GM10248 (cell line): Measurements from ENCODE around the gene WAS.

Experiments used
- CTCF ChIA-PET: fragments of 300-600 bp; sonication (Branson Sonifier 250); formaldehyde crosslinking; extraction: SDS; loops from one replicate; lab custom pipeline; 2021; ENCODE audit warnings: antibody characterized with exemption; lab: Yijun Ruan, JAX
- POLR2A ChIA-PET: fragments of 350-650 bp; sonication (Branson Sonifier 250); formaldehyde crosslinking; extraction: SDS; loops from one replicate; lab custom pipeline; 2020; ENCODE audit warnings: antibody characterized with exemption; lab: Yijun Ruan, JAX
- DNase-seq: peaks from one replicate; pipeline ENCODE4 v3.0.0; 2012; ENCODE audit errors: extremely low spot score
- TF ChIP-seq, protein P1 (sequence below): IDR thresholded peaks from 2 replicates; pipeline ENCODE4 v1.5.1; 2012; ENCODE audit warnings: mild to moderate bottlenecking, low read depth; ENCODE audit errors: extremely low read depth, missing control alignments, control extremely low read depth

Gene WAS

DNA sequence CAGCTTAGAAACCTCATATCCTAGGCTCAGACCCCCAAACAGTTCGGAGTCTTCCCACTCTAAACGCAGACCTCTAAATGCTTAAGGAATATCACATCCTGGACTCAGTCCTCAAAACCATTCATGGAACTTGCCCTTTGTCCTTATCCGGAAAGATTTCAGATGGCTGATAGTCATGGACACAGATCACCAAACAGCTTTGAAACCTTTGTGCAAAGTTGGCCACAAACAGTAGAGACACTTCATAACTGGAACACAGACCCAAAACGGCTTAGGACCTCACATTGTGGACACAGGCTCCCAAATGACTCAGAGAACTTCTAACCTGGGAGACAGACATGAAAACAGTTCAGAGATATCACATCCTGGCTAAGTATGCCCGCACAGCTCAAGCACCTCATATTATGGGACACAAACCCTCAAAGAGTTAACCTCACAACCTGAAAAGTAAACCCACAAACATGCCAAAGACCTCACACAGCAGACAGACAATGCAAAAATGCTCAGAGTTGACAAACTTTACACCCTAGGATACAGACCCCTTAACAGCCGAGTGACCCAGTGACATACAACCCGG is 28.4 kb downstream of the WAS start:
- POLR2A ChIA-PET = no interaction called here
- CTCF ChIA-PET = no interaction called here
- no peak for DNase-seq
- TF ChIP-seq, protein P1, sequence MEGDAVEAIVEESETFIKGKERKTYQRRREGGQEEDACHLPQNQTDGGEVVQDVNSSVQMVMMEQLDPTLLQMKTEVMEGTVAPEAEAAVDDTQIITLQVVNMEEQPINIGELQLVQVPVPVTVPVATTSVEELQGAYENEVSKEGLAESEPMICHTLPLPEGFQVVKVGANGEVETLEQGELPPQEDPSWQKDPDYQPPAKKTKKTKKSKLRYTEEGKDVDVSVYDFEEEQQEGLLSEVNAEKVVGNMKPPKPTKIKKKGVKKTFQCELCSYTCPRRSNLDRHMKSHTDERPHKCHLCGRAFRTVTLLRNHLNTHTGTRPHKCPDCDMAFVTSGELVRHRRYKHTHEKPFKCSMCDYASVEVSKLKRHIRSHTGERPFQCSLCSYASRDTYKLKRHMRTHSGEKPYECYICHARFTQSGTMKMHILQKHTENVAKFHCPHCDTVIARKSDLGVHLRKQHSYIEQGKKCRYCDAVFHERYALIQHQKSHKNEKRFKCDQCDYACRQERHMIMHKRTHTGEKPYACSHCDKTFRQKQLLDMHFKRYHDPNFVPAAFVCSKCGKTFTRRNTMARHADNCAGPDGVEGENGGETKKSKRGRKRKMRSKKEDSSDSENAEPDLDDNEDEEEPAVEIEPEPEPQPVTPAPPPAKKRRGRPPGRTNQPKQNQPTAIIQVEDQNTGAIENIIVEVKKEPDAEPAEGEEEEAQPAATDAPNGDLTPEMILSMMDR = no peak

- DNase-seq = no peak
- CTCF ChIA-PET = no interaction called here
- TF ChIP-seq, protein P1 = no peak
Measured at GRCh38 chrX:48713847-48714246, 30.2 kb downstream of the WAS start.

DNA sequence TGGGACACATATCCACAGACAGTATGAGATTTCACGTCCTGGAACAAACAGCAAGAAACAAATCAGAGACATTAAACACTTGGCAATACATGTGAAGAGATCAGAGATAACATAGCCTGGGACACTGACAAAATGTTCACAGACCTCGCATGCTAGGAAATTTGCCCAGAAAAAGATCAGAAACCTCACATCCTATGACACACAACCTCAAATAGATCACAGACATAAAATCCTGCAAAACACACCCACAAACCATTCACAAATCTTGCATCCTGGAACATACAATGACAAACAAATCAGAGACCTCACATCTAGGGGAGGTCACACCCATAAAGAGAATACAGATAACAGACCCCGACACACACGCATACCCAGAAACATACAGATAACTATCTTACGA is 31.0 kb downstream of the WAS start:
- ChIA-PET POLR2A (no interaction called here), CTCF (no interaction called here)
- TF ChIP-seq, protein P1 = no peak
- no peak for DNase-seq

More at GRCh38 chrX:48713847-48714246, 30.2 kb downstream of the WAS start:
- POLR2A ChIA-PET = no interaction called here

- TF ChIP-seq, protein P1 = no peak
- no peak for DNase-seq
- ChIA-PET CTCF (no interaction called here), POLR2A (no interaction called here)
Measured at GRCh38 chrX:48715072-48715471, 31.5 kb downstream of the WAS start.

DNA sequence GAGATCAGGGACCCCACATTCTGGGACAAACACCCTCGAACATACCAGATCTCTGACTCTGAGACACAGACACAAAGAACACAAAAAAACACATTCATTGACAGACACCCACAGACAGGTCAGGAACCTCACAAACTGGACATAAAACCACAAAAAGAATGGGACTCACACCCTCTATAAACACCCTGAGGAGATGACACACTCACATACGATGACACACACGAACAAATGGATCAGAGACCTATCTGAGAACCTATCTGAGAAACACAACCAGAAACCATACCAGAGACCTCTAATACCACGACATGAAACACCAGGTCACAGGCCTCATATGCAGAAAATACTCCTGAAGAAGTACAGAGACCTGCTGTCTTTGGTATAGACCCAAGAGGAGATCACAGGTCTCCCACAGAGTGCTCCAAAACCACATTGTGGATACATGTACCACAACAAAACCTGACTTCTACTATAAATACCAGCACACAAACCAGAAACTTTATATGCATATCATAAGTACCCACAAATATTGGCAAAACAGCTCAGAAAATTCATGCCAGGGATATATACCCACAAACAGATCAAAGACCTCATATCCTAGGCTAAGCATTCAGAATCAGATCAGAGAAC is 32.4 kb downstream of the WAS start:
- TF ChIP-seq, protein P1 = no peak
- CTCF ChIA-PET = no interaction called here
- POLR2A ChIA-PET = no interaction called here
- no peak for DNase-seq

DNA sequence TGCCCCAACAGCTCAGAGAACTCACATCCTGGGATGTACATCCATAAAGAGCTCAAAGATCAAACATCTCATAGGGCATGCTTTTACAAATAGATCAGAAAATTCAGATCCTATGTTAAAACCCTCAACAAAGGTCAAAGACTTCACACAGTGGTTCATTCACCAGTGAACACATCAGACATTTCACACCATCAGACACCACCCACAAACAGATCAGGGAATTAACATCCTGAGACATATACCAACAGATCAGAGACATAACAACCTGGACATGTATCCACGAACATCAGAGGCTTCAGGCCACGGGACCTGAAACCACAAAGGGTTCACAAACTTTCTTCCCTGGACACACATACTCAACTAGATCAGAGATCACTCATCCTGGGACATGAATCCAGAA is 36.4 kb downstream of the WAS start:
- TF ChIP-seq, protein P1 = no peak
- CTCF ChIA-PET = no interaction called here
- no peak for DNase-seq
- POLR2A ChIA-PET = no interaction called here
